GM15510 (cell line): ENCODE results near the gene LCNL1.

Source experiments
- POLR2A ChIP-seq: IDR thresholded peaks from 3 replicates; pipeline ENCODE4 v1.6.1; 2011; ENCODE audit warnings: borderline replicate concordance; ENCODE audit not compliant: insufficient read length; ENCODE audit errors: extremely low read depth

LCNL1 gene

GRCh38 chr9:137021979-137022661 is 39.3 kb downstream of the LCNL1 start:
- no peak for TF ChIP-seq POLR2A

GRCh38 chr9:137022662-137023008 is 39.8 kb downstream of the LCNL1 start:
- TF ChIP-seq POLR2A = no peak

DNA sequence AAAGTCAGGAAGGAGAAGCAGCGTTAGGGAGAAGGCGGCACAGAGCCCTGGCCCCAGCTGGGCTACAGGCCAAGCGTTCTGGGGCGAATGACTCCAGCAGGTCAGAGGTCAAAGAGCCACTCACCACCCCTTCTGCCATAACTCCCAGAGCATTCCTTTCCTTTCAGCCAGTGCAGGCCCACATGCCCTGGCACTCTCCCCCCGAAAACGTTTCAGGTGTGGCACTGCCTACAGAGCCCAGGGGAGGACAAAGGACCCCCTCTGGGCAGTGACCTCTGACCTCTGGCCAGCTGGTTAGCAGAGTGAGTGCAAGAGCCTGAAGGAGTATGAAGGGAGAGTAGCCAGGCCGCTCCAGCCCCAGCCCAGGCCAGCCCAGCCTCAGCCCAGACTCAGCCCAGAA is 40.4 kb downstream of the LCNL1 start:
- TF ChIP-seq POLR2A = no peak

GRCh38 chr9:137023583-137023991 is 40.8 kb downstream of the LCNL1 start:
- TF ChIP-seq POLR2A = no peak

DNA sequence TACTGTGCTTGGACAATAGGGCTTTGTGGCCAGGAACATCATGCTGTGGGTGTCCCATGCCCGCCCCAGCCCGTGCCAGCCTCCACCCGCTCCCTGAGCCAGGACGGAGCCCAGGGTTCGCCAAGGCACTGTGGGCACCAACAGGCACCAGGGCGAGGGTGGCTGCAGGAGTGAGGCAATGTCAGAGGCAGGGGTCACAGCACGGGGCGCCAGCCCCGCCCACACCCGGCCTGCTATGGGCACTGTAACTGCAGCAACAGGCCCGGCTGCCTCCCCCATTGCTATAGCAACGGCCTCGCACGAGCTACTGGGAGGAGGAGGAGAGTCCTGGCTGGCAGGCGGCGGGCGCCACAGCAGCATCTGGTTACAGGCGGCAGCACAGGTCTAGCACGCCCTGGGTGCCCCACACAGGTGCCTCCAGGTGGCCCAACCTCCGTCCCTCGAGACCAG is 42.7 kb downstream of the LCNL1 start:
- TF ChIP-seq POLR2A = no peak

- no peak for TF ChIP-seq POLR2A
These were observed 43.6 kb downstream of the LCNL1 start for GRCh38 chr9:137026384-137026783.

DNA sequence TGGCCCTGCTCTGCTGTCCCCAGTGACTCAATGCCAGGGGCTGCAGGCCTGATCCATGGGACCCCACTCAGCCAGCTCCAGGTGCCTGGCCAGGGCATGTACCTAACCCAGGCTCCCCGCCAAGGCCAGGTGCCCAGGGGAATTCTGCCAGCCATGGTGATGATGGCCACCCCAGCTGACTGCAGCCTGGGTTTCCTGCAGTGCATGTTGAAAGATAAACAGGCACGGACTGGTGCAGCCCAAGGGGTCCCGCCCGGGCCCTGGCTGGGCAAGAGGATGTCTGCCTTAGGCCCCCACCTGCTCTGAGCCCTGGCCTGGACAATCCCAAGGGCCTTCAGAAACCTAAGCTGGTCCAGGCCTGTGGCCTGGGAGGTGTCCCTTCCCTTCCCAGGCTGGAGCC is 44.0 kb downstream of the LCNL1 start:
- no peak for TF ChIP-seq POLR2A

DNA sequence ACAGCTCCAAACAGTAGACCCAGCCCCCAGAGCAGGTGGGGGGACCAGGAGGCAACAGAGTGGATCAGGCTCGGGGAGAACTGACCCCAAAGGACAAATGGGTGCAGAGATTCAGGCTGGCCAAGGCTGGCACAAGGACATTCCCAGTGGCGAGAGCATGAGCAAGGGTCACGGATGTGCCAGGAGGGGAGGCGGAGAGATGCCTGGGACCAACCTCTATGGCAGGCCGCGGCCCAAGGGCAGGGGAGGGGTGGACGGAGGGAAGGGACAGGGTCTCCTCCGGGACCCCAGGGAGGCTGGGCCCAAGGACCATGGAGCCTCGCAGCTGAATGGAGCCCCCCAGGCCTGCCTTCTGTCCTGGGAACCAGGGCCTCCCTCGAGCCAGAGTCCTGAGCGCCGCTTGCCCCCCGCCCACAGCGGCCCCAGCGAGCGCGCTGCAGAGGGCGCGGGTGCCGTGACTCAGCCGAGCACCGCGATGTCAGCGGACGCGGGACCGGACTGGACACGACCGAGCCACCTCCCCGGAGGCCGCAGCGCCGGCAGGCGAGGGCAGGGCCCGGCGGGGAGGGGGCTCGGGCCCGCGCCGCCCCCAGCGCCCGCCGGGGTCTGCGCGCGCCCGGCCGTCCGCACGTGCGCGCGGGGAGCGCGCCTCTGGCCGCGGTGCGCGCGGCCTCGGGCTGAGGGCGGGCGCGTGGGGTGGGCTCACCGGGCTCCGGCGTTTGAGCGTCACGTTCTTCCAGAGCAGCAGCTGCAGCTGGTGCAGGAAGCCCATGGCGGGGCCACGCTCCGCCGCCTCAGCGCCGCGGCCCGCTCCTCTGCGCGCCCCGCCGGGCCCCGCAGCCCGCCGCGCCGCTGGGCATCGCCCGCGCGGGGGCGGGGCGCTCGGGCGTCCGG is 44.8 kb downstream of the LCNL1 start, which contains the start of gene ABCA2:
TSS of gene ABCA2 (minus strand) at position 869 of the 894 bp plus-strand sequence. CDS start at position 772, 97 bp downstream.
- no peak for TF ChIP-seq POLR2A

- no peak for TF ChIP-seq POLR2A
These were observed 45.7 kb downstream of the LCNL1 start for GRCh38 chr9:137028263-137029057.

- TF ChIP-seq POLR2A = no peak
These were observed 46.5 kb downstream of the LCNL1 start for GRCh38 chr9:137029058-137029936.

DNA sequence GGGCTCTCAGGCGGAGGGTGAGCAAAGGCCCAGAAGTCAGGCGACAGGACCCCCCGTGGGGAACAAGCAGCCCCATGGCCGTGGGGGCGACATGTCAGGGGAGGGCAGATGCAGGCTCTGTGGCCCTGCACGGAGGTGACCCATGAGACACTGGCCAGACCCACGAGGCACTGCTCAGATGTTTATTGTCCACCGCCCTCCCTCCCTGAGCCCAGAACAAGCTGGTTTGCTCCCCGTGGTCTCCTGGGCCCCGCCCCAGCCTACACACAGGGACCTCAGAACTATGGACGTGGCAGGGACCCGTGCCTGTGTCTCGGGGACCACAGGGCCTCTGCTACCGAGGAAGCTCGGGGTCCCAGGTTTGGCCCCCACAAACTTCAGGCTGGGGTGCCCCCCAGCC is 47.2 kb downstream of the LCNL1 start:
- TF ChIP-seq POLR2A = no peak

DNA sequence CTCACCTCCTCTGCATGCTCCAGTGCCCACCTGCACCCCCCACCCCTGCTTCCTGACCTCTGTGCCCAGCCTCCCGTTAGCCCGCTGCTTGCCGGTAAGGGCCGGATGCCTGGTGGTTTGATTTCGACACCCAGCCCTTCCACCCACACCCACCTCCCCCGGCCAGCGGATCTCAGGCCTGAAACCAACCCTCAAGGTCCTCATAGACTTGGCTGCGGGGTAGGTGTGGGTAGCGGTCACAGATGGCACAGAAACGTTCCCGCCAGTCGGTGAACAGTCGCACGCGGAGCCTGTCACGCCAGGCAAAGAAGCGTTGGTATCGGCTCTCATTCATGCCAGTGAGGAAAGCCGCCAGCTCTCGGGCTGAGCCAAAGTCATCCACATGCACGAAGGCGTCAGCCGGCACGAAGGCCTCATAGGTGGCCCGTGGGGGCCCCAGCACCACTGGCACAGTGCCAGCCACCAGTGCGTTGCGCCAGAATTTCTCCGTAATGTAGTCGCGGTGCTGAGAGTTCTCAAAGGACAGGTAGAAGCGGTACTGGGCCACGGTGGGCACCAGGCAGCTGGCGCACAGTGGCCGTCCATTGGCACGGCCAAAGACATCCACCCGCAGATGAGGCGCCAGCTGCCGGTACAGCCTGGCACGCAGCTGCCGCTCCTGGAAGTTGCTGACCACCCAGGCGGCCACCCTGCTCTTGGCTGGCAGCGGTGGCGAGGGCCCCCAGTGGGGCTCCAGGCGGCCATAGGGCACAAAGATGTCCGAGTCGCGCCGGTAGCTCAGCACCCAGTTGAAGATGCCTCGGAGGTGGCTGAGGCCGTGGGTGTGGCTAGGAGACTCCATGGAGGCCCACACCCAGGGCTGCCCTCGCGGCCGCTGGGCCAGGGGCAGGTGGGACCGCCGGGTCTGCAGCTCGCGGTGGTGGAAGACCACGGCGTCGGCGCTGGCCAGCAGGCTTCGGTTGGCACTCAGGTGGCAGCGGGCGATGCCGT is 48.0 kb downstream of the LCNL1 start:
- no peak for TF ChIP-seq POLR2A
